Aorta (tissue), 5 donors: ENCODE results near the gene PDHA1. TPM values are rescaled to one million over a fixed set of nuclear protein-coding genes. Genes with fewer than 3 reads are reported as not detected.

Experiments
- ATAC-seq: fragments of 200-7000 bp; cut with Tn5 transposase; one replicate; pipeline ENCODE4 v1.9.1; 2022; ENCODE audit warnings: moderate library complexity; ENCODE audit not compliant: low FRiP score
- DNase-seq, 2 donors: peaks; one replicate each; pipeline ENCODE4 v3.0.0-alpha.2; 2020
- H3K27ac ChIP-seq, 2 donors: one replicate each; pipeline ENCODE4 v1.5.1; 2013; ENCODE audit warnings: low read length in 2 of 2, mild to moderate bottlenecking in 2 of 2, moderate library complexity in 2 of 2, control low read depth in 1 of 2, inconsistent platforms in 1 of 2, low read depth in 1 of 2
- H3K27me3 ChIP-seq, 2 donors: one replicate each; pipeline ENCODE4 v1.6.1; 2013; ENCODE audit warnings: control low read depth in 1 of 2, low read length in 1 of 2, mild to moderate bottlenecking in 1 of 2, moderate library complexity in 1 of 2; ENCODE audit not compliant: insufficient read depth in 2 of 2, control insufficient read depth in 1 of 2
- H3K36me3 ChIP-seq, 2 donors: one replicate each; pipeline ENCODE4 v1.6.1; 2013; ENCODE audit warnings: control low read depth in 1 of 2, low read length in 1 of 2, mild to moderate bottlenecking in 1 of 2; ENCODE audit not compliant: insufficient read depth in 2 of 2, control insufficient read depth in 1 of 2
- H3K4me1 ChIP-seq, 2 donors: one replicate each; pipeline ENCODE4 v1.6.1; 2013; ENCODE audit warnings: low read length in 2 of 2, control low read depth in 1 of 2, mild to moderate bottlenecking in 1 of 2, moderate library complexity in 1 of 2; ENCODE audit not compliant: insufficient read depth in 2 of 2, control insufficient read depth in 1 of 2
- H3K4me3 ChIP-seq, 2 donors: one replicate each; pipeline ENCODE4 v1.5.1; 2013; ENCODE audit warnings: low read length in 2 of 2, control low read depth in 1 of 2, mild to moderate bottlenecking in 1 of 2
- H3K9me3 ChIP-seq: one replicate; pipeline ENCODE4 v1.6.1; 2013; ENCODE audit warnings: mild to moderate bottlenecking, low read length; ENCODE audit not compliant: control insufficient read depth
- WGBS, 2 donors: extraction: QIAGEN DNeasy Blood & Tissue Kit; methylation state at CpG; one replicate each; pipeline ENCODE4 v1.1.7; 2013; 5-methylcytosine and 5-hydroxymethylcytosine counted together
- intact Hi-C, 2 donors: fragments of 100-400 bp; cut with DNase I; formaldehyde crosslinking; loops; one replicate each; pipeline versions ENCODE4 v1.14.2 to v1.15.0; 2022
- polyA plus RNA-seq, 2 donors: library from polyadenylated mRNA; stranded (reverse); fragments of 200-250 nt; gene quantifications; one replicate each; pipeline ENCODE4 v1.2.3, GENCODE V29; 2013
- total RNA-seq, 2 donors: library from RNA; stranded (reverse); fragmentation: NEBNext Ultra II Directional; extraction: Animal tissue kit (Norgen Biotek cat#: 25700); gene quantifications; one replicate each; pipeline ENCODE4 v1.2.1, GENCODE V29; 2021
- donor health status: healthy with polysubstance abuse.
- donor health status: Bipolar disorder and iron deficiency.
- donor health status: DM: no; HTN: no; CAD: no.
- donor health status: DM: no; HTN: no; CAD: no.
- donor health status: DM: yes; HTN: yes; CAD: no.

Gene PDHA1
- total and polyA plus RNA-seq, 4 donors, result 64.5 to 150 (median 99.2) TPM

DNA sequence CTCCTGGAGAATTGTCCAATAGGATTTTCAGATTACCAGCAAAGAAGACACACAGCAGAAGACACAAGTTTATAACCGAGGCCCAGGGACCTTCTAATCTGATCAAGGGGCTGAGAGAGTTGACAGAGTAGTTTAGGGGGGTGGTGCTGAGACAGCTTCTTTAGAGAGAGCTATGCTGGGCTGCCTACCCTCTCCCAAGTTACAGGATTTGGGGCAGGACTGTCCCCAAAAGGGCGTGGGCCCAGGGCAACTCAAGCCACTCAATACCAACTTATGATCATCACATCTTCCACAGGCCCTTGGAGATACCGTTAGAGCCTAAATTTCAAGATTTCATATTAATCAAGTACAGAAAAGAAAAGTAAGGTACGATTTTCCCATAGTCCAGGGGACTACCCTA is 43.0 kb downstream of the PDHA1 start:
- no peaks in the 10 kb centered on the region for H3K4me1 ChIP-seq
- no peaks in the 10 kb centered on the region for H3K9me3 ChIP-seq
- DNase-seq (no peak), ATAC-seq (no peak)
- no peak overlapping the region for H3K4me3 ChIP-seq
- intact Hi-C loops, result no loop called here
- WGBS, 2 donors, result 70 to 85% methylated on average over 4 of the region's 4 CpGs
- no peak overlapping the region for H3K27ac ChIP-seq
- H3K27me3 ChIP-seq, result no peaks in the 10 kb centered on the region
- H3K36me3 ChIP-seq, result no peaks in the 10 kb centered on the region

DNA sequence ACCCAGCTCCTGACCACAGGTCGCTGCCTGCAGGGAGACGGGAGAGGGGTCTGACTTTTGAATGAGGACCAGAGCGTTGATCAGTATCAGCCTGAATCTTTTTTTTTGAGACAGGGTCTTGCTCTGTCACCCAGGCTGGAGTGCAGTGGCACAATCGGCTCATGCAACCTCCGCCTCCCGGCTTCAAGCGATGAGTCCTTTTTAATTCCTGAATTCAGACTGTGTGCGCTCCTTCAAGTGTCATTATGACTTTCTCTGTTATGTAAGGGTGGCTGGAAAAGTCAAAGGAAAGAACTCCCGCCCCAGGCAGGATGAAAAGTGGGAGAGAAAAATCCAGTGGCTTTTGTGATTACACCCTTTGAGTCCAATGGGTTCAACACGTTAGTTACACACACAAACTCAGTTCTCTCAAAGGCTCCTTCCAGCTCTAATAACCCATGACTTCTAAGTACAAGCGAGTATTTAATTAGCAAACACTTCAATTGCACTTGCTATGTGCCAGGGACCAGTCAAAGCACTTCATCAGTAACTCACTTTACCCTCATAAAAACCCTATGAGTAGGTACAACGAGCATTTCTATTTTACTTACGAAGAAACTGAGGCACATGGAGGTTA is 44.4 kb downstream of the PDHA1 start:
- Histone ChIP-seq H3K9me3 (no peaks in the 10 kb centered on the region), H3K4me3 (no peak overlapping the region), H3K27ac (no peak overlapping the region), H3K36me3 (no peaks in the 10 kb centered on the region), H3K27me3 (no peaks in the 10 kb centered on the region), H3K4me1 (no peaks in the 10 kb centered on the region)
- 72 to 74% methylated on average over 13 of the region's 13 CpGs for WGBS, 2 donors
- DNase-seq, result no peak
- intact Hi-C loops, result no loop called here
- ATAC-seq, result no peak

GRCh38 chrX:19388741-19389140 is 45.0 kb downstream of the PDHA1 start:
- no peaks in the 10 kb centered on the region for H3K9me3 ChIP-seq
- DNase-seq, result no peak
- H3K4me3 ChIP-seq, result no peak overlapping the region
- intact Hi-C loops, result no loop called here
- H3K36me3 ChIP-seq, result no peaks in the 10 kb centered on the region
- 70 to 76% methylated on average over 8 of the region's 8 CpGs for WGBS, 2 donors
- H3K4me1 ChIP-seq, result no peaks in the 10 kb centered on the region
- no peaks in the 10 kb centered on the region for H3K27me3 ChIP-seq
- ATAC-seq, result no peak
- H3K27ac ChIP-seq, result no peak overlapping the region

- WGBS, 2 donors, result 25 to 48% methylated on average over 4 of the region's 4 CpGs
- H3K4me3 ChIP-seq, result no peak overlapping the region
- no peak overlapping the region for H3K27ac ChIP-seq
- intact Hi-C loops, result no loop called here
- no peaks in the 10 kb centered on the region for H3K27me3 ChIP-seq
- DNase-seq (no peak), ATAC-seq (no peak)
- no peaks in the 10 kb centered on the region for H3K9me3 ChIP-seq
- H3K4me1 ChIP-seq, result no peaks in the 10 kb centered on the region
- no peaks in the 10 kb centered on the region for H3K36me3 ChIP-seq
Measured at GRCh38 chrX:19389227-19389845, 45.6 kb downstream of the PDHA1 start.

DNA sequence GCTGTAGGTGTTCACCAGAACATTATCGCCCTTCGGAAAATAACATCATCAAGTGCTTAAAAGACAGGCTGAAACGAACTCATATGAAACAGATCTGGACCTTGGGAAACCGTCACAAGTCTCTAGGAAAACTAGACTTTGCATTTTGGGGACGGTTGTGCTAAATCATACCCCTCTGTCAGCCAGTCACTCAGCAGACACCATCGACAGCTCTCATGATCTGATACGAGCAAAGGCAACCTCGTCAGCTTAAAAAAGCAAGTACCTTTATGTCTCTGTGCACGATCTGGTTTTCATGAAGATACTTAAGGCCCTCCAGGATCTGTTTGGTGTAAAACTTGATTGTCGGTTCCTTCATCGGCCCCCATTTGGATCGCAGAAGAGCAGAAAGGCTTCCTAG is 48.4 kb downstream of the PDHA1 start:
- H3K4me1 ChIP-seq, result no peaks in the 10 kb centered on the region
- H3K27me3 ChIP-seq, result no peaks in the 10 kb centered on the region
- H3K4me3 ChIP-seq, result no peak overlapping the region
- DNase-seq, result no peak
- 78 to 84% methylated on average over 12 of the region's 12 CpGs for WGBS, 2 donors
- no peak for ATAC-seq
- H3K36me3 ChIP-seq, result no peaks in the 10 kb centered on the region
- intact Hi-C loops, result no loop called here
- H3K27ac ChIP-seq, result no peak overlapping the region
- H3K9me3 ChIP-seq, result no peaks in the 10 kb centered on the region

DNA sequence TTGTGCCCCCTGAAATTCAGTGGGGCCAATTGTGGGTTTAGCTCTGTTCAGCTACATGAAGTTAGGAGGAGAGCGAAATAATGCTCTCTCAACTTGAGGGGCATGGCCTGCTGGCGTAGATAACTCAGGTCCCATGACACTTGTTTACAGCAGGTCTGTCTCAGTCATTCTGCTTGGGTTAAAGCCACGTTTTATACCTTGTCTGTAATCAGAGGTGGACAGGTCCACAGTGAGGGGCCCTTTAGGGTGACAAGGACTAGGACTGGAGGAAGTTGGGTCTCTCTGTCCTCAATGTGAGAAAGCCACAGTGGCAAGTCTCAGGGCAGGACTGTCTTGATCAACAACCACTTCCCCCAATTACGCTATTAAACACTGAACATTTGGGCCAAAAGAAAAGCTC is 49.0 kb downstream of the PDHA1 start:
- H3K27me3 ChIP-seq, result no peaks in the 10 kb centered on the region
- DNase-seq (no peak), ATAC-seq (no peak)
- no peaks in the 10 kb centered on the region for H3K36me3 ChIP-seq
- no peak overlapping the region for H3K4me3 ChIP-seq
- no peak overlapping the region for H3K27ac ChIP-seq
- no peaks in the 10 kb centered on the region for H3K4me1 ChIP-seq
- 73 to 79% methylated on average over 4 of the region's 4 CpGs for WGBS, 2 donors
- intact Hi-C loops, result no loop called here
- no peaks in the 10 kb centered on the region for H3K9me3 ChIP-seq

- DNase-seq (no peak), ATAC-seq (no peak)
- Histone ChIP-seq H3K4me3 (no peak overlapping the region), H3K9me3 (no peaks in the 10 kb centered on the region), H3K4me1 (no peaks in the 10 kb centered on the region), H3K27me3 (no peaks in the 10 kb centered on the region), H3K27ac (no peak overlapping the region), H3K36me3 (no peaks in the 10 kb centered on the region)
- intact Hi-C loops, result no loop called here
Measured at GRCh38 chrX:19403696-19404095, 60.0 kb downstream of the PDHA1 start.

GRCh38 chrX:19410259-19410658 is 66.5 kb downstream of the PDHA1 start:
- Histone ChIP-seq H3K9me3 (peaks cover 1% of the 10 kb centered on the region), H3K27ac (no peak overlapping the region), H3K27me3 (no peaks in the 10 kb centered on the region), H3K36me3 (no peaks in the 10 kb centered on the region), H3K4me1 (no peaks in the 10 kb centered on the region), H3K4me3 (no peak overlapping the region)
- ATAC-seq, result no peak
- intact Hi-C loops, result no loop called here
- 82 to 85% methylated on average over 2 of the region's 2 CpGs for WGBS, 2 donors
- no peak for DNase-seq
